B cell (primary cell): ENCODE results near the gene ABI3BP. TPM values are rescaled to one million over a fixed set of nuclear protein-coding genes. Genes with fewer than 3 reads are reported as not detected.

Experiments used
- ATAC-seq: fragments of 200-7000 bp; cut with Tn5 transposase; one replicate; pipeline ENCODE4 v1.10.0; 2021; ENCODE audit warnings: low read depth, mild to moderate bottlenecking, moderate number of reproducible peaks, moderate library complexity
- CTCF ChIA-PET: fragments of 350-600 bp; sonication (Branson Sonifier 250); formaldehyde crosslinking; loops from one replicate; lab custom pipeline; 2021; ENCODE audit warnings: antibody characterized with exemption, inconsistent platforms; lab: Charles Lee
- POLR2A ChIA-PET: fragments of 350-600 bp; sonication (Branson Sonifier 250); formaldehyde crosslinking; loops from one replicate; lab custom pipeline; 2021; ENCODE audit warnings: antibody characterized with exemption; lab: Charles Lee
- DNase-seq: peaks from one replicate; pipeline ENCODE4 v3.0.0; 2013
- H2AFZ ChIP-seq: 2 replicates; pipeline ENCODE4 v1.6.1; 2012; ENCODE audit warnings: mild to moderate bottlenecking, low read depth, low read length; ENCODE audit not compliant: insufficient read depth, poor library complexity, severe bottlenecking
- H3K27ac ChIP-seq, 2 donors: 1 replicate in 1 of 2; 2 replicates in 1 of 2; pipeline ENCODE4 v1.5.1; 2012 to 2013; ENCODE audit warnings: low read length in 2 of 2, mild to moderate bottlenecking in 2 of 2, moderate library complexity in 1 of 2
- H3K27me3 ChIP-seq, 4 experiments: fragments of 200-600 bp in 1 of 4; sonication (generic) in 1 of 4; replicated peaks in 1 of 4; 1 replicate in 2 of 4; 2 replicates in 2 of 4; pipeline versions ENCODE4 v1.6.1 to v1.7.0; 2013 to 2016; ENCODE audit warnings: low read length in 3 of 4, mild to moderate bottlenecking in 2 of 4, mixed read lengths in 1 of 4, moderate library complexity in 1 of 4; ENCODE audit not compliant: insufficient read depth in 4 of 4, control insufficient read depth in 3 of 4; ENCODE audit errors: control extremely low read depth in 1 of 4
- H3K36me3 ChIP-seq, 2 experiments: replicated peaks in 1 of 2; 1 replicate in 1 of 2; 2 replicates in 1 of 2; pipeline versions ENCODE4 v1.6.1 to v1.7.1; 2013; ENCODE audit warnings: low read length in 1 of 2; ENCODE audit not compliant: insufficient read depth in 2 of 2, control insufficient read depth in 1 of 2; ENCODE audit errors: control extremely low read depth in 1 of 2, extremely low read depth in 1 of 2
- H3K4me1 ChIP-seq, 2 donors: fragments of 200-600 bp in 1 of 2; sonication (generic) in 1 of 2; 1 replicate in 1 of 2; 2 replicates in 1 of 2; pipeline versions ENCODE4 v1.5.1 to v1.6.1; 2013 to 2017; ENCODE audit warnings: low read length in 2 of 2; ENCODE audit not compliant: control insufficient read depth in 2 of 2, insufficient read depth in 2 of 2
- H3K4me2 ChIP-seq: replicated peaks from 2 replicates; pipeline ENCODE3; 2012; ENCODE audit warnings: mild to moderate bottlenecking, low read depth, low read length; ENCODE audit not compliant: poor library complexity, severe bottlenecking
- H3K4me3 ChIP-seq, 5 experiments: fragments of 200-600 bp in 1 of 5; sonication (generic) in 1 of 5; 1 replicate in 3 of 5; 2 replicates in 2 of 5; pipeline versions ENCODE4 v1.5.1 to v1.7.0; 2011 to 2016; ENCODE audit warnings: low read length in 4 of 5, mild to moderate bottlenecking in 4 of 5, low read depth in 2 of 5, control low read depth in 1 of 5, moderate library complexity in 1 of 5; ENCODE audit not compliant: insufficient read depth in 1 of 5; ENCODE audit errors: control extremely low read depth in 1 of 5, extremely low read depth in 1 of 5
- H3K79me2 ChIP-seq: fragments of 200-600 bp; sonication (generic); one replicate; pipeline ENCODE4 v1.6.0; 2016; ENCODE audit warnings: low read length; ENCODE audit not compliant: control insufficient read depth, insufficient read depth
- H3K9ac ChIP-seq: fragments of 200-600 bp; sonication (generic); 2 replicates; pipeline ENCODE4 v1.6.1; 2017; ENCODE audit warnings: mild to moderate bottlenecking, low read length, moderate library complexity
- H3K9me3 ChIP-seq, 3 donors: one replicate each; pipeline versions ENCODE4 v1.6.1 to v1.7.1; 2013; ENCODE audit warnings: low read length in 2 of 3; ENCODE audit not compliant: control insufficient read depth in 2 of 3, insufficient read depth in 1 of 3; ENCODE audit errors: control extremely low read depth in 1 of 3
- H4K20me1 ChIP-seq: 2 replicates; pipeline ENCODE4 v1.6.0; 2012; ENCODE audit warnings: mild to moderate bottlenecking, low read length; ENCODE audit not compliant: insufficient read depth, control insufficient read depth, poor library complexity, severe bottlenecking
- H3K27ac Mint-ChIP-seq: one replicate; pipeline ENCODE4 v1.8.0; 2021; ENCODE audit warnings: mixed read lengths
- H3K27me3 Mint-ChIP-seq: one replicate; pipeline ENCODE4 v1.8.0; 2021; ENCODE audit warnings: mixed read lengths
- H3K4me1 Mint-ChIP-seq: one replicate; pipeline ENCODE4 v1.8.0; 2021; ENCODE audit warnings: mixed read lengths
- H3K4me3 Mint-ChIP-seq: one replicate; pipeline ENCODE4 v1.8.0; 2021; ENCODE audit warnings: mixed read lengths
- H3K9me3 Mint-ChIP-seq: one replicate; pipeline ENCODE4 v1.8.0; 2022; ENCODE audit warnings: mixed read lengths; ENCODE audit not compliant: insufficient read depth
- EZH2 ChIP-seq: IDR thresholded peaks from 2 replicates; pipeline ENCODE4 v1.6.1; 2012; ENCODE audit warnings: borderline replicate concordance, low read depth, mild to moderate bottlenecking, moderate library complexity, low read length; ENCODE audit not compliant: insufficient read depth, poor library complexity, severe bottlenecking
- WGBS: methylation state at CpG from one replicate; pipeline ENCODE4 v1.1.5; 2013; ENCODE audit warnings: missing lambda C conversion rate; ENCODE audit not compliant: insufficient coverage; 5-methylcytosine and 5-hydroxymethylcytosine counted together
- intact Hi-C: fragments of 100-400 bp; cut with micrococcal nuclease; formaldehyde crosslinking; loops from one replicate; pipeline ENCODE4 v1.10.0; 2022
- polyA plus RNA-seq: library from polyadenylated mRNA; depleted of rRNA; stranded (reverse); fragments of >200 nt; gene quantifications from 2 replicates; pipeline ENCODE4 v1.2.3, GENCODE V29; 2012
- total RNA-seq, 2 donors: library from RNA; stranded (reverse); fragments of 120-200 nt in 1 of 2; gene quantifications; 1 replicate in 1 of 2; 2 replicates in 1 of 2; pipeline versions ENCODE4 v1.2.3 to v1.2.4, GENCODE V29; 2013 to 2022
- TF ChIP-seq, protein P1 (sequence below): fragments of 200-600 bp; IDR thresholded peaks from one replicate; pipeline ENCODE4 v1.8.0; 2022; ENCODE audit warnings: antibody characterized with exemption, mild to moderate bottlenecking

Gene ABI3BP
- total and polyA plus RNA-seq, 2 donors (not counting 1 experiment from before 2014, with no cell fraction given) = not detected

DNA sequence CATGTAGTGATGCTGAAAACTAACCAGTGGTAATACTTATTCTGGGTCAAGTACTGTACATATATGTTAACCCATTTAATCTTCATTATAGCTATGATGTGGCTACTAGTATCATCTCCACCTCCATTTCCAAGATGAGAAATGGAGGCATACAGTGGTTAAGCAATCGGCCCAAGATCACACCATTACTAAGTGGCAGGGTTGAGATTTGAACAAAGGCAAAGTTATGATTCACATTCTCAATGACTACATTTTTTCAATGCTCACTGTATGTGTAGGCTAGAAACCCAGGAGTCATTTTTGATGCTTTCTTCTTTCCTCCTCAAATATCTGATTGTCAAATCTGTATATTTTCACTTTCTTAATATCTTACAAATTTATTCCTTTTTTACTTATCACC lies 30.2 kb downstream of the ABI3BP start:
- DNase-seq (no peak), ATAC-seq (no peak)
- CTCF ChIA-PET = no interaction called here
- Histone ChIP-seq H3K27me3 (no peaks in the 10 kb centered on the region), H3K4me2 (no peak overlapping the region), H3K27ac (no peak overlapping the region), H3K79me2 (no peaks in the 10 kb centered on the region), H3K4me1 (no peaks in the 10 kb centered on the region), H3K4me3 (no peak overlapping the region), H3K9ac (no peak overlapping the region), H3K9me3 (peaks cover 0 to 3% (median 0%) of the 10 kb centered on the region in 3 donors), H3K36me3 (no peaks in the 10 kb centered on the region), H4K20me1 (no peaks in the 10 kb centered on the region), H2AFZ (no peak overlapping the region)
- TF ChIP-seq, protein P1, sequence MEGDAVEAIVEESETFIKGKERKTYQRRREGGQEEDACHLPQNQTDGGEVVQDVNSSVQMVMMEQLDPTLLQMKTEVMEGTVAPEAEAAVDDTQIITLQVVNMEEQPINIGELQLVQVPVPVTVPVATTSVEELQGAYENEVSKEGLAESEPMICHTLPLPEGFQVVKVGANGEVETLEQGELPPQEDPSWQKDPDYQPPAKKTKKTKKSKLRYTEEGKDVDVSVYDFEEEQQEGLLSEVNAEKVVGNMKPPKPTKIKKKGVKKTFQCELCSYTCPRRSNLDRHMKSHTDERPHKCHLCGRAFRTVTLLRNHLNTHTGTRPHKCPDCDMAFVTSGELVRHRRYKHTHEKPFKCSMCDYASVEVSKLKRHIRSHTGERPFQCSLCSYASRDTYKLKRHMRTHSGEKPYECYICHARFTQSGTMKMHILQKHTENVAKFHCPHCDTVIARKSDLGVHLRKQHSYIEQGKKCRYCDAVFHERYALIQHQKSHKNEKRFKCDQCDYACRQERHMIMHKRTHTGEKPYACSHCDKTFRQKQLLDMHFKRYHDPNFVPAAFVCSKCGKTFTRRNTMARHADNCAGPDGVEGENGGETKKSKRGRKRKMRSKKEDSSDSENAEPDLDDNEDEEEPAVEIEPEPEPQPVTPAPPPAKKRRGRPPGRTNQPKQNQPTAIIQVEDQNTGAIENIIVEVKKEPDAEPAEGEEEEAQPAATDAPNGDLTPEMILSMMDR = no peak
- TF ChIP-seq EZH2 = no peak
- WGBS = no CpG with 5 or more reads among the region's 1 CpG
- Mint-ChIP-seq H3K27ac (no peak overlapping the region), H3K4me3 (no peak overlapping the region), H3K4me1 (no peaks in the 10 kb centered on the region), H3K9me3 (no peaks in the 10 kb centered on the region), H3K27me3 (no peaks in the 10 kb centered on the region)
- intact Hi-C loops = no loop called here
- POLR2A ChIA-PET = no interaction called here

DNA sequence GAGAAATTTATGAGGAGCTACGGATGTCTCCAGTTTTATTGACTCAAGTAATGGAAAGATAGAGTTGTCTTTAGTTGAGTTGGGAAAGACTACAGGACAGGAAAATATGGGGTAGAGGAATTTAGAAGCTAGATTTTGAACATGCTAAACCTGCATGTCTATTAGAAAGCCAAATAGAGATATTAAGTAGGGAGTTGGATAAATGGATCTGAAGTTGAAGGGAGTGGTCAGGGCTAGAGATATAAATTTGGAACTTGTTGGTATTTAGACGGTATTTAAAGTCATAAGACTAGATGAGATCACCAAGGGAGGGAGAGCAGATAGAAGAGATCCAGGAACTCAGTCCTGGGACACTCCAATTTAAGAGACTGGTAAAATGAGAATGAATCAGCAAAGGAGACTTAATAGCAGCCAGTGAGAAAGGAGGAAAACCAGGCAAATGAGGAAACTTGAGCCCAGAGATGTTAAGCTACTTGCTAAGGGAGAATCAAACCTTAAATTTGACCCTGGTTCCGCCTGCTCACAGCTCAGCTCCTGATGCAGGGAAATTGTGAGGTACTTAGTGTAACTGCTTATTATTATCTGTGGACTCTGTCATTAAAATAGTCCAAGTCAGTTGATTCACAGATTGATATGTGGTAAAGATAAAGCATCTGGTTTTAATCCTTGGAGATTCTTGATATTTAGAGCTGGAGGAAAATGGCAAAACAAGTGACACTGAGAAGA lies 35.8 kb downstream of the ABI3BP start:
- Histone ChIP-seq H3K4me1 (no peaks in the 10 kb centered on the region), H2AFZ (no peak overlapping the region), H3K4me2 (no peak overlapping the region), H3K36me3 (no peaks in the 10 kb centered on the region), H3K9ac (no peak overlapping the region), H3K27me3 (no peaks in the 10 kb centered on the region), H3K4me3 (no peak overlapping the region), H4K20me1 (no peaks in the 10 kb centered on the region), H3K9me3 (peaks cover 0 to 3% (median 0%) of the 10 kb centered on the region in 3 donors), H3K27ac (no peak overlapping the region), H3K79me2 (no peaks in the 10 kb centered on the region)
- TF ChIP-seq EZH2 = no peak
- TF ChIP-seq, protein P1 = no peak
- ChIA-PET POLR2A (no interaction called here), CTCF (interaction anchor here (1.0 kb wide), 1 partner anchor 10 kb away, joined by 3 read pairs; no protein-coding TSS in a partner anchor)
- ATAC-seq (no peak), DNase-seq (no peak)
- H3K4me3 Mint-ChIP-seq = no peak overlapping the region
- no peaks in the 10 kb centered on the region for H3K27me3 Mint-ChIP-seq
- no peaks in the 10 kb centered on the region for H3K9me3 Mint-ChIP-seq
- 82% methylated on average over 3 of the region's 3 CpGs for WGBS
- no peaks in the 10 kb centered on the region for H3K4me1 Mint-ChIP-seq
- intact Hi-C loops = no loop called here
- H3K27ac Mint-ChIP-seq = no peak overlapping the region
